ENCODE measurements around the gene LRBA.
"Not testable (repeated sequence)": the region's sequence is repeated elsewhere in the genome, so short reads cannot be mapped to it uniquely, and the experiment has no call there.

LRBA gene

GRCh38 chr4:150948074-150948473 is 67.0 kb downstream of the LRBA start:
- DNase-seq (ENCODE audit: low read depth in 3 of 3, low spot score in 1 of 3): no peak

- no peak for DNase-seq (ENCODE audit: low read depth in 3 of 3, low spot score in 1 of 3)
These were observed 70.4 kb downstream of the LRBA start for GRCh38 chr4:150944660-150945059.

GRCh38 chr4:150943818-150944217 is 71.3 kb downstream of the LRBA start:
- DNase-seq (ENCODE audit: low read depth in 3 of 3, low spot score in 1 of 3): no peak

GRCh38 chr4:150943126-150943525 is 72.0 kb downstream of the LRBA start:
- DNase-seq (ENCODE audit: low read depth in 3 of 3, low spot score in 1 of 3): no peak

GRCh38 chr4:150942539-150942938 is 72.5 kb downstream of the LRBA start:
- no peak for DNase-seq (ENCODE audit: low read depth in 3 of 3, low spot score in 1 of 3)

GRCh38 chr4:150940123-150940522 is 75.0 kb downstream of the LRBA start:
- DNase-seq (ENCODE audit: low read depth in 3 of 3, low spot score in 1 of 3): no peak

- DNase-seq (ENCODE audit: low read depth in 3 of 3, low spot score in 1 of 3): no peak
These were observed 75.6 kb downstream of the LRBA start for GRCh38 chr4:150939530-150939929.

GRCh38 chr4:150938873-150939499 is 76.1 kb downstream of the LRBA start:
- no peak for DNase-seq (ENCODE audit: low read depth in 3 of 3, low spot score in 1 of 3)

GRCh38 chr4:150938417-150938816 is 76.7 kb downstream of the LRBA start:
- no peak for DNase-seq (ENCODE audit: low read depth in 3 of 3, low spot score in 1 of 3)

GRCh38 chr4:150934022-150934421 is 81.1 kb downstream of the LRBA start:
- no peak for DNase-seq (ENCODE audit: low read depth in 3 of 3, low spot score in 1 of 3)

GRCh38 chr4:150931796-150932195 is 83.3 kb downstream of the LRBA start:
- no peak for DNase-seq (ENCODE audit: low read depth in 3 of 3, low spot score in 1 of 3)

GRCh38 chr4:150931005-150931404 is 84.1 kb downstream of the LRBA start:
- no peak for DNase-seq (ENCODE audit: low read depth in 3 of 3, low spot score in 1 of 3)

GRCh38 chr4:150923945-150924344 is 91.1 kb downstream of the LRBA start:
- no peak for DNase-seq (ENCODE audit: low read depth in 3 of 3, low spot score in 1 of 3)

- not testable (repeated sequence) for DNase-seq (ENCODE audit: low read depth in 3 of 3, low spot score in 1 of 3)
These were observed 93.6 kb downstream of the LRBA start for GRCh38 chr4:150921486-150921885.

GRCh38 chr4:150918562-150918961 is 96.5 kb downstream of the LRBA start:
- DNase-seq (ENCODE audit: low read depth in 3 of 3, low spot score in 1 of 3): not testable (repeated sequence)

GRCh38 chr4:150911326-150911725 is 103.8 kb downstream of the LRBA start:
- no peak for DNase-seq (ENCODE audit: low read depth in 3 of 3, low spot score in 1 of 3)

GRCh38 chr4:150909116-150909515 is 106.0 kb downstream of the LRBA start:
- DNase-seq (ENCODE audit: low read depth in 3 of 3, low spot score in 1 of 3): no peak

GRCh38 chr4:150906987-150907633 is 108.0 kb downstream of the LRBA start:
- no peak for DNase-seq (ENCODE audit: low read depth in 3 of 3, low spot score in 1 of 3)

GRCh38 chr4:150904671-150905070 is 110.4 kb downstream of the LRBA start:
- DNase-seq (ENCODE audit: low read depth in 3 of 3, low spot score in 1 of 3): no peak

GRCh38 chr4:150903603-150904002 is 111.5 kb downstream of the LRBA start:
- DNase-seq (ENCODE audit: low read depth in 3 of 3, low spot score in 1 of 3): no peak

GRCh38 chr4:150896497-150896896 is 118.6 kb downstream of the LRBA start:
- no peak for DNase-seq (ENCODE audit: low read depth in 3 of 3, low spot score in 1 of 3)

GRCh38 chr4:150890246-150890645 is 124.8 kb downstream of the LRBA start:
- DNase-seq (ENCODE audit: low read depth in 3 of 3, low spot score in 1 of 3): no peak

GRCh38 chr4:150889306-150889705 is 125.8 kb downstream of the LRBA start:
- no peak for DNase-seq (ENCODE audit: low read depth in 3 of 3, low spot score in 1 of 3)
